NCI-H1092 (cell line): ENCODE data around the gene BTG3.

Source experiments
- DNase-seq: peaks from one replicate; lab custom pipeline; 2025; lab: John Stamatoyannopoulos, UW

Gene BTG3, protein sequence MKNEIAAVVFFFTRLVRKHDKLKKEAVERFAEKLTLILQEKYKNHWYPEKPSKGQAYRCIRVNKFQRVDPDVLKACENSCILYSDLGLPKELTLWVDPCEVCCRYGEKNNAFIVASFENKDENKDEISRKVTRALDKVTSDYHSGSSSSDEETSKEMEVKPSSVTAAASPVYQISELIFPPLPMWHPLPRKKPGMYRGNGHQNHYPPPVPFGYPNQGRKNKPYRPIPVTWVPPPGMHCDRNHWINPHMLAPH

DNA sequence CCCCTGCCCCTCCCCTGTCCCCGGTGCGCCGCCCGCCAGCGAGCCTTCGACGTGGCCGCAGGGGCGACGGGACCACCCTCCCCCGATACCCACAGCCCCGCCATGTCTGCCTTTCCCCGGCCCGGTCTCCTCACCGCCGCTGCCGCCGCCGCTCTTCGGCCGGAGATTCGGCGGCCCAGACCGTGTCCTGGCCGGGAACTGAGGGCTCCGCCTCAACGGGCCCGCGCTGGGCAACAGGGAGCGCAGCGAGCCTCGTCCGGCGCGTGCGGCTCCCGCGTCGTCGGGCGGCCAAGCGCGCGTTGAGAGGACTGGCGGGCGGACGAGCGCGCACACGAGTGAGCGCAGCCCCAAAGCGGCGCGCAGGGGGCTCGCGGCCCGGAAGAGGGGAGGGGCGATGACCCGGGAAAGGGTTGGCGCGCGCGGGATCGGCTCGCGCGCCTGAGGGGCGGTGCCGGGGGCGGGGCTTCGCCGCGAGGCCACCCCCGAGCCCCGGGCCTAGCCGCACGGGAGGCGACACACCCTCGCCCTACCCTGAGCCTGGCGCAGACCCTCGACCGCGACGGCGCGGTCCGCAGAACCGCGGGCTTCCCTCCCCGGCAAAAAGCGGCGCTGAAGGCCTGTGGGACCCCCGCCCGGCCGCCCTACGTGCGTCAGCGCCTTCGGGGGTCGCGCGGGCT lies at the start of gene BTG3:
BTG3 (minus strand) TSS at position 337 of the 677 bp plus-strand sequence. CDS start 3,757 bp downstream, outside the sequence.
- DNase-seq: peak; percentile 72

DNA sequence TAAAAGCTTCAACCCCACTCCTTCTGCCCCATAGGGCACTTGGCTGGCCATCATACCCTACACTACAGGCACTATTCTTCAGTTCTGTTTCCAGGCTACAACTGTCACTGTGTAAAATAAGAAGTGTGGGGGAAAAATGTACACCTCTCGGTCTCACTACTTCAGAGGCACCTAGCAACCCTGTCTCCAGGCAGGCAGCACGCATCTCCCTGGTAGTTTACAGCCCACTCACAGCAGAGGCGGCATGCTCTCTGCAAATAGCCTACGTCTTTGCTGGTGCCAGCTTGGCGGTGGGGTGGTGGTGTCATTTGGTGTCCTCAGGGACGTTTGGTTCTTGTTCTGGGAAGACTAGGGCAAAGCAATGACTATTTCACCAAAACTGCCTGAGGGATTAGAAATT lies 48.2 kb upstream of the BTG3 start:
- peak; percentile 70 for DNase-seq

DNA sequence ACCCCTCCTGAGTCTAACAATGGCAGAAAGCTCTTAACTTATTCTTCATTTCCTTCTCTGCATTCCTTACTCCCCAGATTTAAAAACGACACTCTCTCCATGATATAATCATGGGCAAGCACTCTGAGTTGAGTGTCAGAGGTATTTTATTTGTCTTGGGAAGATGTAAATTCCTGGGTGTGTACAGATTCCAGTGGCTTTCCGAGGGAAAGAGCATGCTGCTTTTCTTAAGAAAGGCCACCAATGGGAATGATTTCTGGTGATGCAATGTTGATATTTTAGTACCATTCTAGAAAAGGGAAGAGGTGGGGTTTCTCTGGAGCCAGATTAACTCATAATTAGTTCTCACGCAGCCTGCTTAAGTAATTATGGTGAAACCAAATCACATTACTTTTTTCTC lies 47.8 kb upstream of the BTG3 start:
- no peak for DNase-seq

DNA sequence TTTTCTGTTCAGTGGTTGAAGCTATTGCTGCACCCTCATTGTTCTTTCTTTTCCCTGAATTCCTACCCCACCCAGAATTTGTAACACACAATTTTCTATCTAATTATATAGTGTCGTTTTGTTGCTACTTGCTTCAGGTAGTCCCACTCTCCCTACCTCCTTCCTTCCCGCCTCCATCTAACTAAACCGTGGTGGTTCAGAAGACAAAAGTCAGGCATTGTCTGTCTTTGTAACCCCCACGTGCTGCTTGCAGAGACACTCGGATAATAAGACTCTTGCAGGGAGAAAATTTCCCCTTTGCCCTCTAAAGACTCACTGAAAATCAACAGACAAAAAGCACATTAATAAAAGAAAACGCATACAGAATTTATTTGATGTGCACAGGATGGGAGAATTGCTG lies 46.2 kb upstream of the BTG3 start:
- DNase-seq: no peak

DNA sequence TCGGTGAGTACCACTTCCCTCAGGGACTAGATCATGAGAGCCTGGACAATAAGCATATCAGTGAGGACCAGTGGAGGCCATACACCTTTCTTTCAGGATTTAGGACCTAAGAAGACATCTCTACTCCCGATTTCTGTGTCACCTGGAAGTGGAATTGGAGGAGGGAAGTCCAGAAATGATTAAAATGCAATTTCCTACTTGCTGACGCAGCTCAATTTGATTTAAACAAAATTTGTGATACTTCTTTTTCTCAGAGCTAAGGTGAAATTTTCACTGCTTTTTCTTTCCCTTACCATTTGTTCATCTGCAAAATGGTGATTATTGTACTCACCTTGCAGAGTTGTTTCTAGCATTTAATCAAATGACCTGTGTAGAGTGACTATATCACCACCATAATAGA lies 38.8 kb upstream of the BTG3 start:
- no peak for DNase-seq

DNA sequence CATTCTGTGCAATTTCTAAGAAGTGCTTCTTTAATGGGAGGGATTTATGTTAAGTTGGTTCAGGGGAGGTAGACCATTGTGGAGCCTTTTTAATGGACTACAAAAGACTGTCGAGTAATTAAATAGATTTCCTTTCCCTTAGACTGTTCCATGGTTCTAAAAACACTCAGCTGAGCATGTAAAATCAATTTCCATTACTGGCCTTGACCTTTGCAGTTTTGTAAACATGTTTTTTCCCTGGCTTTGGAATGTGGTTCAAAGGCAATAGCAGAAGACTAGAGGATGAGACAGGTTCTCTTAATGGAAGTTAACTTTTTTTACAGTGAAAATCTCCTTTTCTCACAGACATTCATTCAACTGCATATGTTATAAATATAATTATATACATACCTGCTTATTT lies 37.6 kb upstream of the BTG3 start:
- DNase-seq: no peak

DNA sequence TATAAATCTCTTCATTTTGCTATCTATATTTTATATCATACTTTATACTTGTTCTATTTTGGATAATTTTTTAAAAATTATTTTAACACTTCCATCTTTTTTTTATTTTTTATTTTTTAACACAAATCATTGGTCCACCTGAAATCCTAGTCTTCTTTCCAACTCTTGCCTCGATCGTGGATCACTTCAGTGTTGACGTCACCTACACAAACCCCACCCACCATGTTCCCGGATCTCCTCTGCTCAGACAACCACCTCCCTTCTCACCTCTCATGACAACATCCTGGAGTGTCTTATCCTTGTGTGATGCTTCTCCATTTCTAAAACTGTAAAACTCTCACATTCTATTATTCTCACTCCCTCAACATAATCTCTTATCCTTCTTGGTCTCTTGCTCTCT lies 34.1 kb upstream of the BTG3 start:
- DNase-seq: no peak

DNA sequence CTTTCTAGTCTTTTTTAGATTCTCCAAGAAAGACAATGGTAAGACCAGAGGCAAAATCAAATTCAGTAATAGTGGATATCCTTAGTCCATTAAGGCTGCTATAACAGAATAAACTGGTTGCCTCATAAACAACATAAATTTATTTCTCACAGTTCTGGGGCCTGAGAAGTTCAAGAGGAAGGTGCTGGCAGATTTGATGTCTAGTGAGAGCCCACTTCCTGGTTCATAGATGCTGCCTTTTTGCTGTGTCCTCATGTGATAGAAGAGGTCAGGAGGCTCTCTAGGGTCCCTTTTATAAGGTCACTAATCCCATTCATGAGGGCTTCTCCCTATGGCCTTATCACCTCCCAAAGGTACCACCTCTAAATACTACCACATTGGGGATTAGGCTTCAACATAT lies 31.5 kb upstream of the BTG3 start:
- no peak for DNase-seq

DNA sequence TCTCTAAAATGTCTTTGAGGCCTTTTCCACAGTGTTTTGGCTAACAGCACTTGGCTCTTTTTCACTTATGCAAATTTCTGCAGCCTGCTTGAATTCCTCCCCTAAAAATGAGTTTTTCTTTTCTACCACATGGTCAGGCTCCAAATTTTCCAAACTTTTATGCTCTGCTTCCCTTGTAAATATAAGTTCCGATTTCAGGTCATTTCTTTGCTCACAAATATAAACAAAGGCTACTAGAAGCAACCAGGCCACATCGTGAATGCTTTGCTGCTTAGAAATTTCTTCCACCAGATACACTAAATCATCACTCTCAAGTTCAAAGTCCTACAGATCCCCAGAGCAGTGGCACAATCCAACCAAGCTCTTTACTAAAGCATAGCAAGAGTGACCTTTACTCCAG lies 28.1 kb upstream of the BTG3 start:
- DNase-seq: no peak

DNA sequence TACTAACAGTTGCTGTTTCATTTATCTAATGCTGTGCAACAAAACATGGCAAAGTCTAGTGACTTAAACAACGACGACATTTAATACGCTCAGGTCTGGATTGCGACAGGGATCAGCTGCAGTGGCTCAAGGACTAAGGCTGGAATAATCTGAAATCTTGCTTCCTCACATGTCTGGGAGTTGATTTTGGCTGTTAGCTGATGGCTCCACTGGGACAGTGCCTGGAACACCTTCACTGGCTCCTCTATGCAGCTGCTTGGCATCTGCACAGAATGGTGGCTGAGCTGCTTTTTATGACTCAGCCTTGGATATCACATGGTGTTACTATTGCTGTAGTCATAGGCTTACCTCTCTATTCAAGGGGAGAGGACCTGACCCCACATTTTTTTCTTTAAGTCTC lies 24.0 kb upstream of the BTG3 start:
- DNase-seq: no peak

DNA sequence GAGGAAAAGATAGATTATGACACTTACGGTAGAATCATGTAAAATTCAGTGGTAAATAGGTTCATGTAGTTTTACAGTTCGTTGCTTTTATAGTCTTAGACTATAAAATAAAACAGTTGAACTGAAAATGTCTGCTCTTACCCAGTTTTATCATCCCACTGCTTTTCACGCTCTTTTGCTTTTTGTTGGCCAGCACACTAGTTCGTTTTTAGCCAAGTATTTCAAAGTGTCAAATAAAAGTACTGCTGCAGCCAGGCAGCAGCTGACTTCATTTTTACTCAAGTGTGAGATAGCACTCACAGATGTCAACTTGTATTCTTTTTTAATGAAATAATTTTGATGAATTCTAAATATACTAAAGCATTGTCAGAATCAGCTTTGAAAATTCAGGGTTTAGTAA lies 18.5 kb upstream of the BTG3 start:
- no peak for DNase-seq

DNA sequence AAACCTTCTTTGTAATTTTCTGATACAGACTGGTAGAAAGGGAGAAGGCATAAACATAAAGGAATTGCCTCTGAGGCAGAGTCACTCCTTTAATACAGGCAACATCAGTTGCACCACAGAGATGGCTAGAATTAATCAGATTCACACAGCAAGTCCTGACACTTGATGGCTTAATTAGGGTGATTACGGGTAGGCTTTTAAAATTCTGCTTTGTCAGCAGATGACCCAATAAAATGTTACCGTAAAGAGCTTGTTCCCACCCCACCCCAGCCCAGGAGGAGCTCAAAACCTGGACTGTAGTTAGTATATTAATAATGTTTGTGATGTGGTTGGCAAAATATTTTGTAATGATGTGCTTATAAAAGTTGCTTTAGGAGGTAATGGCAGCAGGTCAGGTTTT lies 9.3 kb upstream of the BTG3 start:
- DNase-seq: no peak

DNA sequence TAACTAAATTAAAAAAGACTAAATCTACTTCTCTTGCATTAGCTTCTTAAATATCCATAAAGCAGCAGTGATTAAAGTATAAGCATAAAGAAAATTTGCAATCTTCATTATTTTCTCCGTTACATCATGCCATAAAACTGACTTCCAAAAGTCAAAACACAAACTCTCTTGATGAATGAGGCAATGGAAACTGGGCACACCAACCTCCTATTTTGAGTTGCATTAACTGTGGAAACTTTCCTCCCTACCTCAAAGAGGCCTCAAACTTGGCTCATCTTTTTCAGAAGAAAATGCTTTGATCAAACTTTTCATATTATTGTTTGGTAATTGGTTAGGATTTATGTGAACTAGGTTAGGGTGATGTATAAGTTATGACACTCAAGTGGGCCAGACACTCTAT lies 4.1 kb upstream of the BTG3 start:
- no peak for DNase-seq

DNA sequence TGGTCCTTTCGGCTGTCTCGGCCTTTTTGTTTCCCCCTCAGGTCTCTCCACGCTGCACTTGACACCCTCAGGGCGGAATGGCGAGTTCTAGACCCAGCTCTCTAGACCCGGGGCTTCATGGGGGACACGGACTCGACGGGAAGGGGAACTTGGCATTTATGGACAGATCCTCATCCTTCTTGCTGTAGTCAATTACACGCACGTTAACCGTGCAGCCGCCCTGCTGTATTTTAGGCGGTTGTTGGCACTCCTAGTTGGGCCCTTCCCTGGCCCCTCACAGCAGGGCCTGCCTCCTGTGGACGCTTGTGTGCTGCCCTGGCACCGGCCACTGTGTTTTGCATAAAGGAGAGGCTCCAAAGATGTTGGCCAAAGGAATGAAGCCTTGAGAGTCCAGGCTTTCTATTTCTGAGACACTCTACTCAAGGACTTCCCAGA lies 558 bp upstream of the BTG3 start:
- DNase-seq: peak; percentile 34

DNA sequence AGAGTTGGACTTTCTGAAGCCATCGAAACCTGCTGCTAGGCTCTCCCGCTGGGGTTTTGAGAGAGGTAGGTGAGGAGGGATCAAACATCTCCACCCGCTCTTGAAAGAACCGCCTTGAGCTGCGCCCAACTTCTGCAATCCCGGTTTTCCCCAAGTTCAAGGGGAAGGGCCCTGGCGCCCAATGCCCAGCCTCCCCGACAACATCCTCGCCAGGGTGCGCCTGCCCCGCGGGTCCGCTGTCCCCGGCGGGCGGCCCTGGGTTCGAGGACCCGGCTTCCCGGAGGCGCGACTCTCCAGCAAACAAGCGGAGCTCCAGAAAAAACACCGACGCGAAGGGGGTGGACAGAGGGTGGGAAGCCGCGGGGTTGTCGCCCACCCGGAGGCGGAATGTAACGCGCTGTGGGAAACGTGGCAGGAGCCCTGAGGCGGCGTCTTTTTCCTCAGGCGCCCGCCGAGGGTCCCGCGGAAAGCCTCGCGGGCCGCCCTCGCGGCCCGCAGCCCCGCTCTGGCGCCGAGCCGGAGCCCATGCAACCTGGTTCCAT lies 607 bp downstream of the BTG3 start:
- DNase-seq: no peak

DNA sequence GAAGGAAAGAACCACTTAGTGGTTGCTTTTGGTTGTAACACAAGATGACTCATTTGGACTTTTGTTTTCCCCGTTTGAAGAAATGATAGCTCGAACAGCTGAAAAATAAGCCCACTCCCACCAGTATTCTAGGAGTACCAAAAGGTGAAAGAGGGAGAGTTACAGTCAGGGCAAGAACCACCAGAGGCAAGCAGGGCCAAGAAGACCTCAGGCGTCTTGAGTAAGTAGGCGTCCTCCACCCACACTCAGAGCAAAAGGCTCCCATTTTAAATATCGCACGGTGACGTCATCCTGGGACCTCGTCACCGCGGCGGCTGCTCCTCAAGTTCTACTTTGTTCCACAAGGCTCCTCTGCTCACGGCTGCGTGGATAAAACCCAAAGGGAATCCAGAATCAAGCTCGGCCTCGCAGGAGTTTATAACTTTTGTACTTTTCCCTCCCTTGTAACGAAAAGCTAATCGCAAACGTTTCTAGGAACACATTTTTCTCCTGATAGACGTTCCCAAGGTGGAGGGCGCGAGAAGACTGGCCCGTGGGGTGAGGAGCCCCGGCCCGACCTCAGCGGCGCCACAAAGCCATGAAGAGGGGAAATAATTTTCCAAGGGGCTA lies 1.2 kb downstream of the BTG3 start:
- peak; percentile 46 for DNase-seq

DNA sequence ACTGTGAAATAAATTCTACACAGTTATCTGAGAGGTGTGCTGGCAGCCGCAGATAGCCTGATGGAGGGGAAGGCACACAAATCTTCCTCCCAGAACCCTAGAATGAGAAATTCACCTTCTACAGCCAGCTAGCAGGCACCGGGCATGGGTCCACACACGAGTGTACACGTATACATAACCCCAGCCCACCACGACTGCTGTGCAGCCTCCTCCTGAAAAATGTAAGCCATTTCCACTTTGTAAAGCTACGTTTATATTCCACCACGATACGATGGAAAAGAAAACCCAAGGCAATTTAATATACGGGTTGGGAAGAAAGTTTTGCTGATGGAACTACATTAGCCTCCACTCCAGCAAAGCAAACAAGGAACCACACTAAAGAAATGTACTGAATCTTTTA lies 1.8 kb downstream of the BTG3 start:
- no peak for DNase-seq

DNA sequence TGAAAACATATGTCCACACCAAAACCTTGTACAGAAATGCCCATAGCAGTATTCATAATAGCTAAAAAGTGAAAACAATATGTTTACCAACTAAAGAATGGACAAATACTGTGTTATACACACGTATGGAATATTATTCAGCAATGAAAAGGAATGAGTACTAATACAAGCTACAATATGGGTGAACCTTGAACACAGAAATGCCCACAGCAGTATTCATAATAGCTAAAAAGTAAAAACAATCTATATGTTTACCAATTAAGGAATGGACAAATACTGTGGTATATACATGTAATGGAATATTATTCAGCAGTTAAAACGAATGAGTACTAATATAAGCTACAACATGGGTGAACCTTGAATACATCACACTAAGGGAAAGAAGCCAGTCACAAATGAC lies 3.0 kb downstream of the BTG3 start:
- no peak for DNase-seq

DNA sequence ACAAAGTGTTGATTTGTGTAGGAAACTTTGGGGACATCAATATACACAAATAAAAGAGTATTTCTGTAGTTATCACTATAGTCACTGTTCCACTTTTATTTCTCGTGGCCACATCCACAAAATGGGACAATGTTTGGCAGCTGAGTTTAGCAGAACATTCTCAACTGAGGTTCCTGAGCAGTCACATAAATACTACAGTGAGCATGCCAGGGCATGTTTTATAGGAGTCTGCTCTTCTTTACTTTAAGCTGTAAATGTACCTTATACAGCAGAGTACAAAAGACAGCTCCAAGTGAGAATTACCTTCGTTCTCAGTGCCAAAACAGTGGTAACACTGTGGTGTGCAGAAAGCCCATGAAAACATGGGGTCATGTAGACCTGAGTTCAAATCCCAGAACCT lies 5.0 kb downstream of the BTG3 start:
- no peak for DNase-seq

DNA sequence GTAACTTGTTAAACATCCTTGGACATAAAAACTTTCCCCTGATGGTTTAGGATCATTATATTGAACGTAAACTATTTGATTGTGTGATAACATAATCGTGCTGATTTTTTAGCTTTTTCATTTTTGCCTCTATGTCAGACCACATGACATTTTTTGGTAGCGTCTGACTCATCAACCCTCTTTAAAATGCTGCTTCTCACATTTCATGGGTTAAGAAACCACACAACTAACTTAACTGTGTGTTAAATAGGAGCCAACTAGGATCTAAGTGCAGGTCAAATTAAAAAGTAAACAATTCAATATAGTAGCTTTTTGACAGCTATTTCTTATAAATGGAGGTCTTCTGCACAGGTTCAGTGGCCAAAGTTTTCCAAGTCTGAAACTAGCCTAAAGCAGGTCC lies 9.8 kb downstream of the BTG3 start:
- DNase-seq: no peak

DNA sequence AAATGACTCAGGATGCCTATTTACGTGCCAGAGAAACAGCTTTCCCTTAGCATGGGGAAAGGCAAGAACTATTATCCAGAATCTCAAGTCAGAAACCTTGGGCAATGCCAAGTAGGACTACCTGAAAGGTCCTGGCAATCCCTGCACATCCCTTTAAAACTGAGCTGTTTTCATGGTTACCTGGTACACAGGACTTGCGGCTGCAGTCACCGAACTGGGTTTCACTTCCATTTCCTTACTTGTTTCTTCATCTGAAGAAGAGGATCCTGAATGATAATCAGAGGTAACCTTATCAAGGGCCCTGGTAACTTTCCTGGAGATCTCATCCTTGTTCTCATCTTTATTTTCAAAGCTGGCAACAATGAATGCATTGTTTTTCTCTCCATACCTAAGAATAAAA lies 14.3 kb downstream of the BTG3 start:
- no peak for DNase-seq

DNA sequence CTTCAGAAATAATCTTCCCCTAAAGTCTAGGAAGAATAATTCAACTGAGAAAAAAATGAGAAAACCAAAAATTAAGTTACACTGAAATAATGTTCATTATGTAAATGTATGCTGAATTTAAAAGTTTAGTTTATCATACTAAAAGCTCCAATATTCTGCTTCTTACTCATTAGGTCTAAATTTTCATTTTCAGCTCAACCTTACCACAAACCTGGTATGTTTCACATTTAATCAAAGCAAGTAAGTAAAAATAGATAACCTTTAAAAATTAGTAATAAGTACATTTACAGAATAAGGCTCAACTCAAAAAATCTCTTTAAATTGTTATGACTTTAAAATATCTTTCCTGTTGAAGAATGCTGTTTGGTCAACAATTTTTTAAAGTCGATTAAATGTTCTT lies 15.0 kb downstream of the BTG3 start:
- no peak for DNase-seq

DNA sequence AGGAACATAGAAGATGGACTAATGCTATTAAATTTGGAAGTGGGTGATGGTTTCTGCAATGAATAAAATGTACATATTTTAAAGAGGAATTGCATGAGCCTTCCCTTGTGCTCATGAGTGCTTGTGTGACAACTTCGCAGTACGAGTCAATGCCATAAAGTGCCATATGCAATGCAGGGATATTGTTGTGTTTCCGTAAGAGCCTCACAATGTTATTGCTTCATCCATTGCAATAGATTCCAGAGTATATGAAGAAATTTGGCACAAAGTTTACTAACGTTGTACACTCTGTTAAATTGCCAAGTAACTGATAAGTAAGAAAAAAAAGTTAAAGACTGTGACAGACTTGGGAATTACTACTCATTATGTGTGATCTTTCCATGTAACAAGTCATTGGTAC lies 22.3 kb downstream of the BTG3 start:
- DNase-seq: no peak
